ENCODE results near the gene LYRM7. TPM values are rescaled to one million over a fixed set of nuclear protein-coding genes. Genes with fewer than 3 reads are reported as not detected.
"Not testable (repeated sequence)": the region's sequence is repeated elsewhere in the genome, so short reads cannot be mapped to it uniquely, and the experiment has no call there.

Gene LYRM7
- 4.8 TPM for total RNA-seq

GRCh38 chr5:131170540-131171275 lies at the start of gene LYRM7:
LYRM7 (plus strand) TSS chr5:131170944; CDS start chr5:131171021, 77 bp downstream.
- peak; percentile 98 for DNase-seq (ENCODE audit: low spot score)
- ATAC-seq, result peak; percentile 97

DNA sequence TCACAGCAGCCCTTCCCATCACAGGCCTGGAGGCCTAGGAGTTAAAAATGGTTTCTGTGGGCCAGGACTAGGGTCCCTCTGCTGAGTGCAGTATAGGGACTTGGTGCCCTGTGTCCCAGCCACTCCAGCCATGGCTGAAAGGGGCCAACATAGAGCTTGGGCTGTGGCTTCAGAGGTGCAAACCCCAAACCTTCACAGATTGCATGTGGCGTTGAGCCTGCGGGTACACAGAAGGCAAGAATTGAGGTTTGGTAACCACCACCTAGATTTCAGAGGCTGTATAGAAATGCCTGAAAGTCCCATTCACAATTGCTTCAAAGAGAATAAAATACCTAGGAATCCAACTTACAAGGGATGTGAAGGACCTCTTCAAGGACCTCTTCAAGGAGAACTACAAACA lies 43.5 kb upstream of the LYRM7 start:
- not testable (repeated sequence) for DNase-seq (ENCODE audit: low spot score); ATAC-seq

DNA sequence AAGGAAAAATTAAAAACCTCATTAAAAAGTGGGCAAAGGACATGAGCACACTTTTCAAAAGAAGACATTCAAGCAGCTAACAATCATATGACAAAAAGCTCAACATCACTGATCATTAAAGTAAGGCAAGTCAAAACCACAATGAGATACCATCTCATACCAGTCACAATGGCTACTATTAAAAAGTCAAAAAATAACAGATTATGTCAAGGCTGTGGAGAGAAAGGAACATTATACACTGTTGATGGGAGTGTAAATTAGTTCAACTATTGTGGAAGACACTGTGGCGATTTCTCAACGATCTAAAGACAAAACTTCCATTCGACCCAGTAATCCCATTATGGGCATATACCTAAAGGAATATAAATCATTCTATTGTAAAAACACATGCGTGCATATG lies 41.4 kb upstream of the LYRM7 start:
- no peak for DNase-seq (ENCODE audit: low spot score)
- ATAC-seq, result no peak

DNA sequence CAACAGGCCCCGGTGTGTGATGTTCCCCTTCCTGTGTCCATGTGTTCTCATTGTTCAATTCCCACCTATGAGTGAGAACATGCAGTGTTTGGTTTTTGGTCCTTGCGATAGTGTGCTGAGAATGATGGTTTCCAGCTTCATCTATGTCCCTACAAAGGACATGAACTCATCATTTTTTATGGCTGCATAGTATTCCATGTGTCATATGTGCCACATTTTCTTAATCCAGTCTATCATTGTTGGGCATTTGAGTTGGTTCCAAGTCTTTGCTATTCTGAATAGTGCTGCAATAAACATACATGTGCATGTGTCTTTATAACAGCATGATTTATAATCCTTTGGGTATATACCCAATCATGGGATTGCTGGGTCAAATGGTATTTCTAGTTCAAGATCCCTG lies 37.7 kb upstream of the LYRM7 start:
- DNase-seq (ENCODE audit: low spot score); ATAC-seq: not testable (repeated sequence)

DNA sequence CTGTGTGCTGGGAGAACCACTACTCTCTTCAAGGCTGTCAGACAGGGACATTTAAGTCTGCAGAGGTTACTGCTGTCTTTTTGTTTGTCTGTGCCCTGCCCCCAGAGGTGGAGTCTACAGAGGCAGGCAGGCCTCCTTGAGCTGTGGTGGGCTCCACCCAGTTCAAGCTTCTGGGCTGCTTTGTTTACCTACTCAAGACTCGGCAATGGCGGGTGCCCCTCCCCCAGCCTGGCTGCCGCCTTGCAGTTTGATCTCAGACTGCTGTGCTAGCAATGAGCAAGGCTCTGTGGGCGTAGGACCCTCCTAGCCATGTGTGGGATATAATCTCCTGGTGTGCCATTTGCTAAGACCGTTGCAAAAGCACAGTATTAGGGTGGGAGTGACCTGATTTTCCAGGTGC lies 32.3 kb upstream of the LYRM7 start:
- not testable (repeated sequence) for DNase-seq (ENCODE audit: low spot score); ATAC-seq

DNA sequence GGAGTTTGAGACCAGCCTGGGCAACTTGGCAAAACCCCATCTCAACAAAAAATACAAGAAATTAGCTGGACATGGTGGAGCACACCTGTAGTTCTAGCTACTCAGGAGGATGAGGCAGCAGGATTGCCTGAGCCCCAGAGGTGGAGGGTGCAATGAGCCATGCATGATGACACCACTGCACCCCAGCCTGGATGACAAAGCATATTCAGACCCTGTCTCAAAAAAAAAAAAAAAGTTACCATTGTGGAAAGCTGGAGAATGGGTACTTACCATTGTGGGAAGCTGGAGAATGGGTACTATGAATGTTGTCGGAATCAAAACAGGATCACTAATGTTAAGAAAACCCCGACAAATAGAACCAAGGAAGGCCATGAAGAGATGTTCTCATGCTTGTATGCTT lies 31.4 kb upstream of the LYRM7 start:
- ATAC-seq (no peak), DNase-seq (ENCODE audit: low spot score) (no peak)

DNA sequence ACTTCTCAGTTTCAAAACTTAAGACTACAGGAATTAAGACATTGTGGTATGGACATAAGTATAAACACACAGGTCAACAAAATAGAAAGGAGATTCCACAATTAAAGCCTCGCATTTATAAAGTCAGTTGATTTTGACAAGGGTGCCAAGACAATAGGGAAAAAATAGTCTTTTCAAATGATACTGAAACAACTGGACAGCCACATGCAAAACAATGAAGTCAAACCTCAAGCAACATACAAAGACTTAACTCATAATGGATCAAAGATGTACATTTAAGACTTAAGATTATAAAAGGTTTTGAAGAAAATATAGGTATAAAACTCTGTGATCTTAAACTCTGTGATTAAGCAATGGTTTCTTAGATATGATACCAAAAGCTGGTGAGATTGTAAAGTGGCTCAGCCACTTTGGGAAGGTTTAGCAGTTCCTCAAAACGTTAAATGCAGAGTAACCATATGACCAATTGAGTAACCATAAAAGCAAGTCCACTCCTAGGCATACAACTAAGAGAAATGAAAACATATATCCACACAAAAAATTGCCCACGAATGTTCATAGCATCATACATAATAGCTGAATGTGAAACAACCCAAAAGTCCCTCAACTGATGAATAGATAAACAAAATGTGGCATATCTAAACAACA lies 27.6 kb upstream of the LYRM7 start:
- ATAC-seq (no peak), DNase-seq (ENCODE audit: low spot score) (no peak)

- ATAC-seq, result no peak
- no peak for DNase-seq (ENCODE audit: low spot score)
These were observed 23.5 kb upstream of the LYRM7 start for GRCh38 chr5:131147258-131147657.

DNA sequence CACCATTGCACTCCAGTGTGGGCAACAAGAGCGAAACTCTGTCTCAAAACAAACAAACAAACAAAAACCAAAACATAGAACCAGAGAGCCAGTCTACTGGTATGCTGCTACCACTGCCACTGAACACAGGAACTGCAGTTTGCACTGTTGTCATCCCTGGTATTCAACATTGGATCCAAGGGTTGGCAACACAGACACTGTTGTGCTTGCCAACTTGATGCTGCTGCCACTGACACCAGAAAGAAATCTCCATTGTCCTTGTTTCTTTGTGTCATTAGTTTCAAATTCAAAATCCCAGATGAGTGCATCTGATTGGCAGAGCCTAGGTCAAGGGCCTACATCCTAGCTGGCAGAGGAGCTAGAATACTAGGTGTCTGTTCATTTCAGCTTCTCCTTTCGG lies 21.9 kb upstream of the LYRM7 start:
- DNase-seq (ENCODE audit: low spot score), result no peak
- ATAC-seq, result no peak

GRCh38 chr5:131150408-131150807 lies 20.3 kb upstream of the LYRM7 start:
- no peak for ATAC-seq

GRCh38 chr5:131151216-131151615 lies 19.5 kb upstream of the LYRM7 start:
- ATAC-seq (no peak), DNase-seq (ENCODE audit: low spot score) (no peak)

More at GRCh38 chr5:131150408-131150807, 20.3 kb upstream of the LYRM7 start:
- DNase-seq (ENCODE audit: low spot score), result no peak

DNA sequence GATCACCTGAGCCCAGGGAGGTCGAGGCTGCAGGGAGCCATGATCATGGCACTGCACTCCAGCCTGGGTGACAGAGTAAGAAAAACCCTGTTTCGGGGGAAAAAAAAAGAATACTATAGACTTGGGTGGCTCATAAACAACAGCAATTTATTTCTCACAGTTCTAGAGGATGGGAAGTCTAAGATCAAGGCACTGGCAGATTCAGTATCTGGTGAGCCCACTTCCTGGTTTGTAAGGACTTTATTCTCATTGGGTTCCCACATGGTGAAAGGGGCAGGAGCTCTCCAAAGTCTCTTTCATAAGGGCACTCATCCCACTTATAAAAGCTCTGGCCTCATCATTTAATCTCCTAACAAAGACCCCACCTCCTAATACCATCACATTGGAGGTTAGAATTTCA lies 14.4 kb upstream of the LYRM7 start:
- DNase-seq (ENCODE audit: low spot score) (no peak), ATAC-seq (no peak)

- ATAC-seq (no peak), DNase-seq (ENCODE audit: low spot score) (no peak)
These were observed 13.8 kb upstream of the LYRM7 start for GRCh38 chr5:131156957-131157356.

- DNase-seq (ENCODE audit: low spot score) (no peak), ATAC-seq (no peak)
These were observed 10.6 kb upstream of the LYRM7 start for GRCh38 chr5:131160134-131160533.

DNA sequence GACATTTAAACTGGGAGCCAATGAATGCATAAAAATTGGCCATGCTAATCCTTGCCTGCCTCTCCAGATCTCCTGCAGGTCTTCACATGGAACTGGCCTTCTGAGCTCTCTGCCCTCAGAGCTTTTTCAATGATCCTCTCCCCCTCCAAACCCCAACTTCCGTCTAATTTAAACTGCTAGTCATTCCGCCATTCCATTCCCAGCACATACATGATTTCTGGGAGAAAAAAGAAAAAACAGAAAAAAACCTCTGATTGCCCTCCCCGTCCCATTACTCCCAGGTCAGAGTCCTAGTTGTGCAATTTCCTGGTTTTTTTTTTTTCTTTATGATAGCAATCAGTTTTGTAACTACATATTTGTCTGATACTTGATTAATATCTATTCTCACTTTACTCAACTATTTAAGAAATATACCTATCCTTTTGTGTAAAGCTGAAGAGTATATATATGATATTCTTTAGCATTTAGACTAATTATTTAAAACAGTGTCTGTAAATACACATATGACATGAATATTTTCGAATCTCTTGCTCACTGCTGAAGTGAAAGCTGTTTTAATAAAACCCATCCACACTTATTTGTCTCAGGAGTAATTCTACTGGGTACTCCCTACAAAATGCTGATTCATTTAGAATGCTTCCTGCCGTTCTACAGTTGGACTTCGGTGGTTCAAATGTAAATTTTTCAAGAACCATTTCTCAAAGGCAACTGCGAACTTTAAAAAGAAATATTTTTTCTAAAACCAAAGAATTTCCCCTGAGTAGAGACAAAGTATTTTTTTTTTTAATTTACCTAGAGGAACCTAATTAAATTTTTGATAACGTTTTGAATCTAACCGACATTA lies 7.2 kb upstream of the LYRM7 start:
- DNase-seq (ENCODE audit: low spot score), result no peak
- ATAC-seq, result peak; percentile 4

- ATAC-seq (peak; percentile 76), DNase-seq (ENCODE audit: low spot score) (peak; percentile 71)
These were observed 6.3 kb upstream of the LYRM7 start for GRCh38 chr5:131164191-131165118.

GRCh38 chr5:131165119-131165727 lies 5.5 kb upstream of the LYRM7 start, which contains the start of gene HINT1:
HINT1 (minus strand) TSS chr5:131165256; CDS start chr5:131165205, 51 bp downstream.
- DNase-seq (ENCODE audit: low spot score), result peak; percentile 94
- ATAC-seq, result peak; percentile 89

GRCh38 chr5:131167615-131168014 lies 3.1 kb upstream of the LYRM7 start:
- DNase-seq (ENCODE audit: low spot score), result no peak
- no peak for ATAC-seq

GRCh38 chr5:131169810-131170539 lies 769 bp upstream of the LYRM7 start:
- no peak for DNase-seq (ENCODE audit: low spot score)
- ATAC-seq, result no peak

Measured in left lobe of liver (tissue), 2 donors.